ENCODE data around the gene HSD17B14. TPM values are rescaled to one million over a fixed set of nuclear protein-coding genes. Genes with fewer than 3 reads are reported as not detected.
A peak's percentile ranks its signal among the peaks of the same experiment; 100 is the strongest.

HSD17B14 gene
- total and polyA plus RNA-seq, 8 donors: 2.8 to 41.4 (median 9.4) TPM; not detected in 1

DNA sequence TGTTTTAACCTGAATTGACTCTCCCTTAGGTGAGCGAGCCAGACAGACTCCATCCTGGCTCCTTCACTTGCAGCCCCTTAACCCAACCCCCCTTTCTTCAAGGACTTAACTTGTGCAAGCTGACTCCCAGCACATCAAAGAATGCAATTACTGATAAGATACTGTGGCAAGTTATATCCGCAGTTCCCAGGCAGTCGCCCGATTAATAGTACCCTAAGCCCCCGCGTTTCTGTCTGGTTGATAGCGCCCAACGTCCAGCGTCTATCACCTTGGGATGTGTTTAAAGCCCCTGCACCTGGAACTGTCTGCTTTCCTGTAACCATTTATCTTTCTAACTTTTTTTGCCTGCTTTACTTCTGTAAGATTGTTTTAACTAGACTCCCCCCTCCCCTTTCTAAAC lies 6.2 kb downstream of the HSD17B14 start:
- H3K27me3 ChIP-seq: no peaks in the 10 kb centered on the region
- intact Hi-C loops (cut with DNase I; ENCODE audit: low total_unique reads): loop anchor here (5.0 kb wide), 1 partner anchor 33 kb away; no protein-coding TSS in a partner anchor
- 32 to 72% (median 43%) methylated on average over 9 of the region's 9 CpGs for WGBS, 5 donors
- H3K4me3 ChIP-seq: no peak overlapping the region
- no peak overlapping the region for H3K27ac ChIP-seq
- TF ChIP-seq POLR2AphosphoS5 (IDR thresholded peaks at IDR 0.05) (no peak), EP300 (IDR thresholded peaks at IDR 0.05) (no peak), POLR2A (IDR thresholded peaks at IDR 0.05) (no peak)
- TF ChIP-seq, protein P1, sequence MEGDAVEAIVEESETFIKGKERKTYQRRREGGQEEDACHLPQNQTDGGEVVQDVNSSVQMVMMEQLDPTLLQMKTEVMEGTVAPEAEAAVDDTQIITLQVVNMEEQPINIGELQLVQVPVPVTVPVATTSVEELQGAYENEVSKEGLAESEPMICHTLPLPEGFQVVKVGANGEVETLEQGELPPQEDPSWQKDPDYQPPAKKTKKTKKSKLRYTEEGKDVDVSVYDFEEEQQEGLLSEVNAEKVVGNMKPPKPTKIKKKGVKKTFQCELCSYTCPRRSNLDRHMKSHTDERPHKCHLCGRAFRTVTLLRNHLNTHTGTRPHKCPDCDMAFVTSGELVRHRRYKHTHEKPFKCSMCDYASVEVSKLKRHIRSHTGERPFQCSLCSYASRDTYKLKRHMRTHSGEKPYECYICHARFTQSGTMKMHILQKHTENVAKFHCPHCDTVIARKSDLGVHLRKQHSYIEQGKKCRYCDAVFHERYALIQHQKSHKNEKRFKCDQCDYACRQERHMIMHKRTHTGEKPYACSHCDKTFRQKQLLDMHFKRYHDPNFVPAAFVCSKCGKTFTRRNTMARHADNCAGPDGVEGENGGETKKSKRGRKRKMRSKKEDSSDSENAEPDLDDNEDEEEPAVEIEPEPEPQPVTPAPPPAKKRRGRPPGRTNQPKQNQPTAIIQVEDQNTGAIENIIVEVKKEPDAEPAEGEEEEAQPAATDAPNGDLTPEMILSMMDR (IDR thresholded peaks at IDR 0.05): no peak
- no peaks in the 10 kb centered on the region for H3K9me3 ChIP-seq
- DNase-seq: no peak
- peaks cover 0 to 41% (median 22%) of the 10 kb centered on the region in 4 donors for H3K36me3 ChIP-seq
- H3K4me1 ChIP-seq: peaks cover 0 to 9% (median 2%) of the 10 kb centered on the region in 4 donors

DNA sequence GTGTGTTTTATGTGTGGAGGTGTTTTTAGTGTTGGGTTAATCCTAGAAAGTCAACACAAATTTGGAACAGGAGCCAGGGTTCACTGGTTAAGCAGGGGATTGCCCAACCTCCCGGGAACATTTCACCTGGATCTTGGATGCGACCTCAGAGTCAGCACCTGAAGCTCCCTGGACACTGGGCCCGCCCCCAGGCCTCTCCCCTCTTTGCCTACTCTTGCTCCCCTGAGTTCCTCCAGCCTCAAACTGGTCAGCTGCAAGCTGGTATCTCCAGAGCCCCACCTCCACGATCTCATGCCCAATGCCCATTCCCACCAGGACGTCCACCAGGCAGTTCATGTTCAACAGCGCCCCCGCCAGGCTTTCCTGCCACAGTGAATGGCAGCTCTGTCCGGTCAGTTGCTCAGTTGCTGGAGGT lies 9.7 kb downstream of the HSD17B14 start:
- H3K4me1 ChIP-seq: peaks cover 0 to 9% (median 2%) of the 10 kb centered on the region in 4 donors
- WGBS, 5 donors: 56 to 79% (median 60%) methylated on average over 8 of the region's 8 CpGs
- TF ChIP-seq, protein P1 (IDR thresholded peaks at IDR 0.05): peak in 2 of 7 experiments; percentile 7 to 20
- no peak for TF ChIP-seq EP300 (IDR thresholded peaks at IDR 0.05)
- DNase-seq: peak in 1 of 2 donors; percentile 62
- H3K4me3 ChIP-seq: no peak overlapping the region
- H3K36me3 ChIP-seq: peaks cover 0 to 28% (median 13%) of the 10 kb centered on the region in 4 donors
- no peaks in the 10 kb centered on the region for H3K27me3 ChIP-seq
- no peaks in the 10 kb centered on the region for H3K9me3 ChIP-seq
- intact Hi-C loops (cut with DNase I; ENCODE audit: low total_unique reads): no loop called here
- no peak overlapping the region for H3K27ac ChIP-seq

DNA sequence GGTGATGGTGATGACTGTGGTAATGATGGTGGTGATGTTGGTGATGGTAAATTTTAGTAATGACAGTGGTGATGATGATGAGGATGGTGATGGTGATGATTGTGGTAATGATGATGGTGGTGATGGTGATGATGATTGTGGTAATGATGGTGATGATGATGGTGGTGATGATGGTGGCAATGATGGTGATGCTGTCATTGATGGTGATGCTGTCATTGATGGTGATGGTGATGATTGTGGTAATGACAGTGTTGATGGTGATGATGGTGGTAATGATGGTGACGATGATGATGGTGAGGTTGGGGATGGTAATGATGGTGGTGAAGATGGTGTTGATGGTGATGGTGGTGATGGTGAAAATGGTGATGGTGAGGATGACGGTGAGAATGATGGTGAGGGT lies 13.8 kb downstream of the HSD17B14 start:
- Histone ChIP-seq H3K36me3 (peaks cover 0 to 8% (median 1%) of the 10 kb centered on the region in 4 donors), H3K4me3 (no peak overlapping the region), H3K4me1 (peaks cover 12 to 27% (median 22%) of the 10 kb centered on the region in 4 donors), H3K27ac (no peak overlapping the region), H3K27me3 (no peaks in the 10 kb centered on the region), H3K9me3 (no peaks in the 10 kb centered on the region)
- TF ChIP-seq POLR2A (IDR thresholded peaks at IDR 0.05): no peak
- TF ChIP-seq, protein P1 (IDR thresholded peaks at IDR 0.05): no peak
- no peak for TF ChIP-seq POLR2AphosphoS5 (IDR thresholded peaks at IDR 0.05)
- TF ChIP-seq EP300 (IDR thresholded peaks at IDR 0.05): no peak
- 93 to 98% (median 96%) methylated on average over 2 of the region's 2 CpGs for WGBS, 5 donors
- DNase-seq: no peak
- intact Hi-C loops (cut with DNase I; ENCODE audit: low total_unique reads): no loop called here

DNA sequence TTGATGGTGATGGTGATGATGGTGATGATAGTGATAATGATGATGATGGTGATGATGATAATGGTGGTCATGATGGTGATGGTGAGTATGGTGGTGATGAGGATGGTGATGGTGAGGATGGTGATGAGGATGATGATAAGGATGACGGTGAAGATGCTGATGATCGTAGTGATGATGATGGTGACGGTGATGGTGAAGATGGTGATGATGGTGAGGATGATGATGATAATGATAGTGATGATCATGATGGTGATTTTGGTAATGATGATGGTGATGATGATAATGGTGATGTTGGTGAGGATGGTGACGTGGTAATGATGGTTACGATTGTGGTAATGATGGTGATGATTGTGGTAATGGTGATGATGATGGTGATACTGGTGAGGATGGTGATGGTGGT lies 14.7 kb downstream of the HSD17B14 start:
- H3K27ac ChIP-seq: no peak overlapping the region
- intact Hi-C loops (cut with DNase I; ENCODE audit: low total_unique reads): no loop called here
- H3K4me3 ChIP-seq: no peak overlapping the region
- no peaks in the 10 kb centered on the region for H3K9me3 ChIP-seq
- no peak for TF ChIP-seq POLR2AphosphoS5 (IDR thresholded peaks at IDR 0.05)
- TF ChIP-seq, protein P1 (IDR thresholded peaks at IDR 0.05): peak in 1 of 7 experiments; percentile 2
- peaks cover 12 to 34% (median 26%) of the 10 kb centered on the region in 4 donors for H3K4me1 ChIP-seq
- no peak for DNase-seq
- H3K36me3 ChIP-seq: no peaks in the 10 kb centered on the region
- no peaks in the 10 kb centered on the region for H3K27me3 ChIP-seq
- WGBS, 5 donors: 72 to 89% (median 77%) methylated on average over 5 of the region's 5 CpGs

All from stomach (tissue), 9 donors.